B cell (primary cell): ENCODE results near the gene MAMLD1.

Experiments
- EZH2 ChIP-seq: IDR thresholded peaks from 2 replicates; pipeline ENCODE4 v1.6.1; 2012; ENCODE audit warnings: borderline replicate concordance, low read depth, mild to moderate bottlenecking, moderate library complexity, low read length; ENCODE audit not compliant: insufficient read depth, poor library complexity, severe bottlenecking
- TF ChIP-seq, protein P1 (sequence below): fragments of 200-600 bp; IDR thresholded peaks from one replicate; pipeline ENCODE4 v1.8.0; 2022; ENCODE audit warnings: antibody characterized with exemption, mild to moderate bottlenecking

DNA sequence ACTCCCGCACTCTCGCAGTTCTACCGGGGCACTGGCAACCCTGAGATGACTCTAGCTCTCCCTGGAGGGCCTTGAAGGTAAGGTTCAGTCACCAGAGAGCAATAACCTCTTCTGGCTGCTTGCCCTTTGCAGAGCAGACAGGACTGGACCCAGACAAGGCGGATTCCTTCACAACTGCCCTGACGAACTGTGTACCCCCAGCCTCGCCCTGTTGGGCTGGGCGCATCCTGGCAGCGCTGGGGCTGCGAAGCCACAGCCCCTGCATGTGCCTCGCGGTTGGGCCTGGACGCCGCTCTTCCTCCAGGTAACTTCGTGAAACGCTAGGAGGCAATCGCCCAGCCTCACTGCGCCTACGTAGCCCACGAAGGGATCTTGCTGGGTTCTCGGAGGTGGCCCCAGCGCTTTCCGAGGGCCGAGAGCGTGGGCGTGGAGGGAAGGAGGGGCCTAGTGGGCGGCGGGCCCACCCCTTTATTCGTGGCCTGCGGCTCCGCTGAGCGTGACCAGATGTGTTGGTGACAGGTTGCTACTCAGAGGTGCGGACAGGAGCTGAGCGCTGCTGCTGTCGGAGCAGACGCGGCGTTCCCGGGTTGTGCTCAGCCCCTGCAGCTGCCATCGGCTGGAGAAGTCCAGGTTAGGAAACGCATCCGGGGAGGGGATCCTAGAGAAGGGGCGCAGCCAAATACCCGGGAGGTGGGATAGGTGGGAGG, 1.9 kb upstream of the MAMLD1 start:
- TF ChIP-seq, protein P1, sequence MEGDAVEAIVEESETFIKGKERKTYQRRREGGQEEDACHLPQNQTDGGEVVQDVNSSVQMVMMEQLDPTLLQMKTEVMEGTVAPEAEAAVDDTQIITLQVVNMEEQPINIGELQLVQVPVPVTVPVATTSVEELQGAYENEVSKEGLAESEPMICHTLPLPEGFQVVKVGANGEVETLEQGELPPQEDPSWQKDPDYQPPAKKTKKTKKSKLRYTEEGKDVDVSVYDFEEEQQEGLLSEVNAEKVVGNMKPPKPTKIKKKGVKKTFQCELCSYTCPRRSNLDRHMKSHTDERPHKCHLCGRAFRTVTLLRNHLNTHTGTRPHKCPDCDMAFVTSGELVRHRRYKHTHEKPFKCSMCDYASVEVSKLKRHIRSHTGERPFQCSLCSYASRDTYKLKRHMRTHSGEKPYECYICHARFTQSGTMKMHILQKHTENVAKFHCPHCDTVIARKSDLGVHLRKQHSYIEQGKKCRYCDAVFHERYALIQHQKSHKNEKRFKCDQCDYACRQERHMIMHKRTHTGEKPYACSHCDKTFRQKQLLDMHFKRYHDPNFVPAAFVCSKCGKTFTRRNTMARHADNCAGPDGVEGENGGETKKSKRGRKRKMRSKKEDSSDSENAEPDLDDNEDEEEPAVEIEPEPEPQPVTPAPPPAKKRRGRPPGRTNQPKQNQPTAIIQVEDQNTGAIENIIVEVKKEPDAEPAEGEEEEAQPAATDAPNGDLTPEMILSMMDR: no peak
- TF ChIP-seq EZH2: no peak
